HG03103 (cell line): Measurements from ENCODE around the gene LLGL2.

ENCODE experiments used
- ATAC-seq: cut with Tn5 transposase; IDR thresholded peaks from one replicate; pipeline ENCODE4 v1.9.1; 2021; ENCODE audit warnings: low read depth; ENCODE audit not compliant: unreplicated experiment

LLGL2 gene

DNA sequence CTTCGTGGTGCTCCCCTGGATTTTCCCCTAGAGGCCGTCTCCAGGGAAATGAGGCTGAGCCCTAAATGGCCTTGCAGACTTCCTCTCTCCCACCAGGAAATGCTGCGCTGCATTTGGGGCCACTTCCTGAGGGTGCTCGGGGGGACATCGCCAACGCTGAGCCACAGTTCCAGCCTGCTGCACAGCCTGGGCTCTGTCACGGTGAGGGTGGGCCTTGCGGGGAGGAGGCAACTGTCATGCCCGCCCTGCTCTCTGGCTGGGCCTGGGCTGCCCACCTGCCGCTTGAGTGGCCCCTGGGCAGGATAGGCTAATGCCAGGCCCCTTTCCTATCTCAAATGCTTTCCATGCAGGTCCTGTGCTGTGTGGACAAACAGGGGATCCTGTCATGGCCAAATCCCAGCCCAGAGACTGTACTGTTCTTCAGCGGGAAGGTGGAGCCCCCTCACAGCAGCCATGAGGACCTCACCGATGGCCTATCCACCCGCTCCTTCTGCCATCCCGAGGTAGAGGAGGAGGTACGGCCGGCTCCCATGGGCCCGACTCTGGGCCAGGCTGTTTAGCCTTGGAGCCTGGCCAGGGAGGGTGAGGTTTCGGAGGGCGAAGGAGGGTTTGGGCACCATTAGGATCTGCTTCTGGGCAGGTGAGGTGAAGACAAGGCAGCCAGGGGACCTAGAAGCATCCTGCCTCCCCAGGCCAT lies 34.4 kb upstream of the LLGL2 start:
- ATAC-seq, result no peak

DNA sequence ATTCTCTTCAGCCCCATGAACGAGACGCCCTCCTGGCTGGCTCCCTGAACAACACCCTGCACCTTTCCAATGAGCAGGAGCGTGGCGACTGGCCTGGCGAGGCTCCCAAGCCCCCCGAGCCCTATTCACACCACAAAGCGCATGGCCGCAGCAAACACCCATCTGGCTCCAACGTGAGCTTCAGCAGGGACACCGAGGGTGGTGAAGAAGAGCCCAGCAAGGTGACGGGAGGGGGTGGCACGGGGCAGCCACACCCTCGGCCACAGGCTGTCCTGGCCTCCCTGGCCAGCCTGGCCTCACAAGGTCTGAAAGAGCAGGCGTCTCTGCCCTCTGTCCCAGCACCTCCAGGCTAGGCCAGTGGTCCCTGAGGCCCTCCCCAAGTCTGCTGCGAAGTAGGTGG lies 33.8 kb upstream of the LLGL2 start:
- no peak for ATAC-seq

DNA sequence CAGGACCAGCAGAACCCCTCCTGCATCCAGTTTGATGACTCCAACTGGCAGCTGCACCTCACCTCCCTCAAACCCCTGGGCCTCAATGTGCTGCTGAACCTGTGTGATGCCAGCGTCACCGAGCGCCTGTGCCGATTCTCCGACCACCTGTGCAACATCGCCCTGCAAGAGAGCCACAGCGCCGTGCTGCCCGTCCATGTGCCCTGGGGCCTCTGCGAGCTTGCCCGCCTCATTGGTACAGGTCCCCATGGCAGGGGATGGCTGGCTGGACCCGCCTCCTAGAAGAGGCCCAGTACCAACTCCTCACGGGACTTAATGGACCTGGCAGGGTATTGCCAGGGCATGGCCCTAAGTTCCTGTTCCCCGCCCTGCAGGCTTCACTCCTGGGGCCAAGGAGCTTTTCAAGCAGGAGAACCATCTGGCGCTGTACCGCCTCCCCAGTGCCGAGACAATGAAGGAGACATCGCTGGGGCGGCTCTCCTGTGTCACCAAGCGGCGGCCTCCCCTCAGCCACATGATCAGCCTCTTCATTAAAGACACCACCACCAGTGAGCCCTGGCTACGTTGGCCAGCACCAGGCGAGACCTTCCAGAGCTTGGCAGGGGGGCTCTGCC lies 32.8 kb upstream of the LLGL2 start:
- no peak for ATAC-seq

DNA sequence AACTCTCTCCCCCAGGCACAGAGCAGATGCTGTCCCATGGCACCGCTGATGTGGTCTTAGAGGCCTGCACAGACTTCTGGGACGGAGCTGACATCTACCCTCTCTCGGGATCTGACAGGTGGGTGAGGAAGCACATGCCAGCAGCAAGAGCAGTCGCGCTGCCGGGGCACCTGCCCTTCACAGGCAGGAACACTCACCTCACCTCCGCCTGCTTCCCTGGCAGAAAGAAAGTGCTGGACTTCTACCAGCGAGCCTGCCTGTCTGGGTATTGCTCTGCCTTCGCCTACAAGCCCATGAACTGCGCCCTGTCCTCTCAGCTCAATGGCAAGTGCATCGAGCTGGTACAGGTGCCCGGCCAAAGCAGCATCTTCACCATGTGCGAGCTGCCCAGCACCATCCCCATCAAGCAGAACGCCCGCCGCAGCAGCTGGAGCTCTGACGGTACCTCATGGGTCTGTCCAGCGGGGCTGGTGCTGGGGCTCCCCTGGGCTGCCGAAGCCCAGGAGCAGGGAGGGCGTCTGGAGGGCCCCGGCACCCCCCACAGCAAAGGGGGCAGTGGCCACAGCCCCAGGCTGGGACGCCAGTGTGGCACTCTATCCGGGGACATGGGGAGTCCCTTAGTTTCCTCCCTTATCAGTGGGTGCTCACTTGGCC lies 31.9 kb upstream of the LLGL2 start:
- no peak for ATAC-seq

DNA sequence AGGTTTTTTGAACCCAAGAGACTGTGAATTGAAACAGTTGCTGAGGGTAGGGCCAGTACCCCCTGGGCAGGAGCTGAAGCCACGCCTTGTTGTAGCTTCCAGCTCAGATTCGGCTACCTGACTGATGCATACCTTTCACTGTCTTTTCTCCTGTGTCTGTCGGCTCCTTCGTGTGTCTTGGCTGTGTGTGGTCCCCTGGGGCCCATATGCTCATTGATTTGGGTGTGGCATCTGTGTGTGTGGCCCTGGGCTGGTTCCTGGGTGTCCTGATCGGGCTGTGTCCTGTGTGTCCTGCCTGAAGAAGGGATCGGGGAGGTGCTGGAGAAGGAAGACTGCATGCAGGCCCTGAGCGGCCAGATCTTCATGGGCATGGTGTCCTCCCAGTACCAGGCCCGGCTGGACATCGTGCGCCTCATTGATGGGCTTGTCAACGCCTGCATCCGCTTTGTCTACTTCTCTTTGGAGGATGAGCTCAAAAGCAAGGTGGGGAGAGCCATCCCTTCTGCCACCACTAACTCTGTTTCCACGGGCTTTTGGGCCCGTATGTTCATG lies 31.1 kb upstream of the LLGL2 start:
- ATAC-seq, result no peak

DNA sequence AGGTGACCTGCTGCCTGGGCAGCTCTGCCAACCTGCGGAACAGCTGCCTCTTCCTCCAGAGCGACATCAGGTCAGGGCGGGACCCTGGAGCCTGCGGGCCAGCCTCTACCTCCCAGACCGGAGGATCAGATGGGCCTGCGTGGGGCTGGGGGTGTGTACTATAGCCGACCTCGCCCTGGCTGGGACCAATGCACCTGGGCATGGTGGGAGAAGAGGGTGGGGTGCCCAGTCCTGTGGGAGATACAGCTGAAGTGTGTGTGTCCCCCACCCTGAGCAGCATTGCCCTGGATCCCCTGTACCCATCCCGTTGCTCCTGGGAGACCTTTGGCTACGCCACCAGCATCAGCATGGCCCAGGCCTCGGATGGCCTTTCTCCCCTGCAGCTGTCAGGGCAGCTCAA lies 29.5 kb upstream of the LLGL2 start:
- no peak for ATAC-seq

DNA sequence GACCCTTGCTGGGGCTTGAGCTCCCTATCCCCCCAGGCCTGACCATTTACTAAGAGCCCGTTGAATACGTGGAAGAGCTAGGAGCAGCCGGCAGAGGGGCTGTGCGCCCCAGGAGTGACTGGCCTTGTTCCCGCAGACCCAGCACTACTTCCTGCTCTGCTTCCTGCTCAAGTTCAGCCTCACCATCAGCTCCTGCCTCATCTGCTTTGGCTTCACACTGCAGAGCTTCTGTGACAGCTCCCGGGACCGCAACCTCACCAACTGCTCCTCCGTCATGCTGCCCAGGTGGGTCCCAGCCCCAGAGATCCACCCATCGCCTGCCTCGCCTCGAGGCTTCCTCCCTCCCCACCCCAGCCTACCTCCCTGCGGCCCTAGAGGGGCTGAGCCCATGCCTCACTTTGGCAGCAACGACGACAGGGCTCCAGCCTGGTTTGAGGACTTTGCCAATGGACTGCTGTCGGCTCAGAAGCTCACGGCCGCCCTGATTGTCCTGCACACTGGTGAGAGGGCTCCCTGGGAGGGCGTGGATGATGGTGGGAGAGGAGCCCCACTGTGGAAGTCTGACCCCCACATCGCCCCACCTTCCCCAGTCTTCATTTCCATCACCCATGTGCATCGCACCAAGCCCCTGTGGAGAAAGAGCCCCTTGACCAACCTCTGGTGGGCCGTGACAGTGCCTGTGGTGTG lies 27.3 kb upstream of the LLGL2 start:
- ATAC-seq, result no peak

DNA sequence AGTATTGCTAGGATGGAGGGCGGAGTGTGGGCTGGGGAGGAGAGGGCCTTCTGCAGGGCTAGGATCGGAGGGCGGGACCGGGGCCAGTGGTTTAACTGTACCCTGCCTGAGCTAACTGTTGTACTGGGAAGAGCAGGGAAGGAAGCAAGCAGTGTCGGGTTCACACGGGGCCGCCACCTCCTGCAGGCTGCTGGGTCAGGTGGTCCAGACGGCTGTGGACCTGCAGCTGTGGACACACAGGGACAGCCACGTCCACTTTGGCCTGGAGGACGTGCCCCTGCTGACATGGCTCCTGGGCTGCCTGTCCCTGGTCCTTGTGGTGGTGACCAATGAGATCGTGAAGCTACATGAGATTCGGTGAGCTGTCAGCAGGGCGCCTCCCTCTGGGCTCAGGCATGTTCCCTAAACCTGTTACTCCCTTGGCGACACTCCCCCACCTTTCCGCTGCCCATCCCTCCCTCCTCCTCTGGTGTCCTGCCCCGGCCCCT lies 26.7 kb upstream of the LLGL2 start:
- no peak for ATAC-seq

DNA sequence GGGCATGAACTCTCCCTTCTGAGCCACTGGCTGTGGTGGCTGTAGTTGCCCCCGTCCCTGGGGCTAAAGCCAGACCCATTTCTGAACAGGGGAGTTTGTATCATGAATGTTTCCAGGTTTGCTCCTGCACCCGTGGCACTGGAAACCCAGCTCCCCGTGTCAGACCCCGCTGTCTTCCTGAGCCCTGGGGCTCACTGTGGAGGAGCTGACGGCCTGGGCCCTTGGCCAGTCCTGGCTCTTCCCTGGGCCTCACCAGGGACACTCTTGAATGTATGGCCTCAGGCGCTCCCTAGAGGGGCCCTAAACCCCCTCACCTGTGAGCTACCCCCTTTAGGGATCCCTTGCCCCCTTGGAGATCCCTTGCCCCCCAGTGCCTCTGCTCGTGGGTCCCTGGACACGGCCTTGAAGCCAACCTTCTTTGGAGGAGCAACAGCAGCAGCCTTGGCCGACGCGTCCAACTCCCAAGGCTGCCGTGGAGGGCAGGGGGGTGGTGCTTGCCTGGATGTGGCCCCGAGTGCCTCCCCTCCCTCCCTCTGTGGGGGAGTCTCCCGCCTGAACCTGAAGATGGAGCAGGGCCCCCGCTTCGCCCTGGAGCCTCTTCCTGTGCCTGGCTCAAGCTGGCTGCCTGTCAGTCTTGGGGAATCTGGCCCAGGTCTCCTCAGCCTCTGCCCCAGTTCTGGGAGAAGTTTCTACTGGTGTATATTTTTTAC lies 26.0 kb upstream of the LLGL2 start:
- no peak for ATAC-seq

DNA sequence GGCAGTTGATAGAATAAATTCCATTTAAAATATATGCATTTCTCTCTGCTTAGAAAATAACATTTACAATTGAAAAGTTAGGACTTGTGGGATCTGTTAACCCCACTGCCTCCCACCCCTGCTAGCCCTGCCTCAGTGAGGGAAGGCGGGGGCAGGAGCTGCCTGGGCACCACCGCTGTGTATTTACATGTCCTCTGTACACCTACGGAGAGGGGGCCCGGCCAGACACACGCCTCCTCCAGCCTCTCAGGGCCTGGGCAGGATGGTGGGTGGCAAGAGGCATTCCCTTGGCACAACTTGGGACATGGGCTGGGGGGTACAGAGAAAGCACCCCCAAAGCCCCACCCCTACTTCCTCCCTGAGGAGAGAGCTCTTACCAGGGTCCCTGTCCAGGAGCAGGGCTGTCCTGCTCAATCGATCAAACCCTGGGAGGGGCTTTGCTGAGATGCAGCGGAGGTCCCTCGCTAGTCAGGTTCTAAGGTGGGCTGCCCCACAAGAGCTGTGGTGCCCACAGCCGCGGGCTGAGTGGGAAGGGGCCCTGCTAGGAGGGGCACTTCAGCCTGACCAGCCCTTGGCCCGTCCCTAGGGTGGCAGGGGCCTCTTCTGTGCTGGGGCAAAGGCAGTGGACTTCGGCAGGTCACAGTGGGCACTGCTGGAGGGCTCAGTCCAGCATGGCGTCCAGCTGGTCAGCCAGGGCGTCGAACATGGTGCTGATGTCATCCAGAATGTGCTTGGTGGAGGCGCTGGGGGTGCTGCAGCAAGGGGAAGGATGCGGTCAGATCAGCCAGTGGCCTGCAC lies 24.9 kb upstream of the LLGL2 start:
- ATAC-seq, result no peak

DNA sequence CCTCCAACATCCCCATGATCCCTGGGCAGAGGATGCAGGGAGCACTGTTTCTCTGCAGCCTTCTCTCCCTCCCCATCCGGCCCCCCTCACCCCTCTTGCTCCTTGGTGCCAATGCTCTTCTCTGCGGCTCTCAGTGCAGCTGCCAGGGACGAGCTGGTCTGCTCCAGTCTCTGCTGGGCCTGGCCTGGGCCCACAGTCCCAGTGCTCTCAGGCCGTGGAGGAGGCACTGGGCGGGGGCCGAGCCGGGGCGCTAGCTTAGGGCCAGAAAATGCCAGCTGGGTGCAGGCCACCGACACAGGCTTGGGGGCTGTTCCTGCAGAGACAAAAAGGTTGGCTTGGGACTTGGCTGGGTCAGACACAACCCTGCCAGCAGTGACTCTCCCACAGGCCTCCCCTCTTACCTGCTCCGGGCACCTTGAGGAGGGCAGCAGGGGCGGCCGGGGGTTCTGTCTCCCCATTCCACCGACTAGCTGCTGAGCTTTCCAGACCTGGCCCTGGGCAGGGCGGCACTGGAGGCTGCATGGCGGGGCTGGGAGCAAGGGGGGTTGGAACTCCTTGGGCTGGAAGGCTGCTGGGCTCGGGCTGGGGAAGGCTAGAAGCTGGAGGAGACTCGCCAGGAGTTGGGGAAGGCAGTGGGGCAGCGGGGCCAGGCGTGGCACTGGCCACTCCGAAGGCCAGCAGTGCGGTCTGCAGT lies 24.0 kb upstream of the LLGL2 start:
- no peak for ATAC-seq

DNA sequence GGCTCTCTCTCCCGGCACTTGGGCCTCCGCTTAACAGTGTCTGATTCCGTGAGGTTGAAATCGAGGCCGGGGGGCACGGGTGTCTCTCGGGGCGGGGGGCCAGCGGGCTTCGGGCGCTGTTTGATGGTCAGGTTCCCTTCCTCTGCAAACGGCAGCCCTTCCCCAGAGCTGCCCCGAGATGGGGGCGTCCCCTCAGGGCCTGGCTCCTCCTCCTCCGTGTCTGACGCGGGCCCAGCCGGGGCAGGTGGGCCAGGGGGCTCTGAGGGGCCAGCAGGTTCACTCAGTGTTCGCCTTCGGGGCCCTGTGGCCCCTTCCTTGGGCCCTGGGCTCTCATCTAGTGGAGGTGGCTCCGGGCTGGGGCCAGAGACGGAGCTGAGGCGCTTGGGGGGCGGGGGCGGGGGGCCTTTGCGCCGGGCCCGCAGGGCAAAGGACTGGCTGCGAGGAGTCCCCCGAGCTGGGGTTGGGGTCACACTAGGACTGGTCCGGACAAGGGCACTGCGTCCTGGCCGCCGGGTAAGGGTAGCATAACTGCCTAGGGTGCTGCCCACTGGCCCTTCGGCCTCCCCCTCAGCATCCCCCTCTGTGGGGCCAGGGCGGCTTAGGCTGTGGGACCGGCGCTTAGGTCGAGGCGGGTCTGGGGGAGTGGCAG lies 23.3 kb upstream of the LLGL2 start:
- ATAC-seq, result no peak

DNA sequence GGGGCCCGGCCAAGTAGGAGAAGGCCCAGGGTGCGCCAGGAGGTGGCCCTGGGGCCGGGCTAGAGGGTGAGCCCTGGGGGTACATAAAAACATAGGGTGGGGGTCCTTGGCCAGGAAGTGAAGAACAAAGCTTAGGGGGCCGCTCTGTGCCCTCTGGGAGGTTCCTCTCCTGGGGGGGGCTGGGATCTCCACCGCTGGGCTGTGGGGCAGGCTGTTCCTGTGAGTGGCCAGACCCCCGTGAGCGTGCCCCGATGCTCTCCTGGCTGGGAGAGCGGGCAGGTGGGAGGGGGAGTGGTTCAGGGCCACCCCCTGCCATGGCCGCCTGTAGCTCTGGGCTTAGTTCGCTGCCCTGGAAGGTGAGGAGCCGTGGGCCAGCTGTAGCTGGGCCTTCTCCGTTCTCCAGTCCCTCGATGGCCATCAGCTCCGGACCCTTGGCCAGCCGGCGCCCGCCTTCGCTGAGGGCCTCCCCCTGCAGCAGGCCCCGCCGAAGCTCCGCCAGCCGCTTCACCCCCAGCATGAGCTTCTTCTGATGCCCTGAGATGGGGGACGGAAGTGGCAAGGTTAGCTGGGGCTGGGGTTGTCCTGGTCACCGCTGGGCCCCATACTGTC lies 22.7 kb upstream of the LLGL2 start:
- ATAC-seq, result no peak

DNA sequence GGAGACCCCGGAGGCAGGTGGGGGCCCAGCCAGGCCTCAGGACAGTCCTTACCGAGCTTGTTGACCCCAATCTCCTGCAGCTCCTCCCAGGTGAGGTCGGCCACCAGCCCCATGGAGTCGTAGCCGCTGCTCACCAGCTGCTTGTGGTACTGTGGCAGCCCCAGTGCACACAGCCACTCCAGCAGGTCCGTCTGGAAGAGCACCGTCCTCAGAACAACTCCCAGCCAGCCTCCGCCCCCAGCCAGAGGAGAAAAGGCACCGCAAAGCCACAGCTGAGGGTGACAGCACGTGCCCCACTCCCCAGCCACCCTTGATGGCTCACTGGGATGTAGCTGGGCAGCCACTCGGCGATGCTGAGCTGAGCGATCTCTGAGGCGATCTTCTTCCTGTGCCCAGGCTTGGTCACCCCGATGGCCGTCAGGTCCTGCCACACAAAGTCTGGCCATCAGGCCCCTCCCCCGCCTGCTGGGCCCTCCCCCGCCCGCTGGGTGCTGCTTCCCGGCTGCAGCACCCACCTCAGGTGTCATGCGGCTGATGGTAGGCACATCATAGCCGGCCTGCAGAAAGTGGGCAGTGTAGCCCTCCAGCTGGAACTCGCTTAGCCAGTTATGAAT lies 22.1 kb upstream of the LLGL2 start:
- ATAC-seq, result no peak

DNA sequence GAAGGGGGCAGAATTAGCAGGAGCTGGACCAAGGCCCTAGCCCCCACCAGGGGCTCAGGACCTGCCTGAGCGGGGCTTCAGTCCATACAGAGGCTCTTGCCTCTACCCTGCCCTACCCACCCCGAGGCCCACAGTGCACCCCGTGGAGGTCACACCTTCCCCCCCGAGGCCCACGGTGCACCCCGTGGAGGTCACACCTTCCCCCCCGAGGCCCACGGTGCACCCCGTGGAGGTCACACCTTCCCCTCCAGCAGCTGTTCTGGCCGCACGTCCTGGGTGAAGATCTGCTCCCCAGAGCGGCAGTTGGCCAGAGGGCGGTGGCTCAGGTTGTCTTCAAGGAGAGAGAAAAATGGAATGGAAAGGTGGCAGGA lies 21.5 kb upstream of the LLGL2 start:
- no peak for ATAC-seq

DNA sequence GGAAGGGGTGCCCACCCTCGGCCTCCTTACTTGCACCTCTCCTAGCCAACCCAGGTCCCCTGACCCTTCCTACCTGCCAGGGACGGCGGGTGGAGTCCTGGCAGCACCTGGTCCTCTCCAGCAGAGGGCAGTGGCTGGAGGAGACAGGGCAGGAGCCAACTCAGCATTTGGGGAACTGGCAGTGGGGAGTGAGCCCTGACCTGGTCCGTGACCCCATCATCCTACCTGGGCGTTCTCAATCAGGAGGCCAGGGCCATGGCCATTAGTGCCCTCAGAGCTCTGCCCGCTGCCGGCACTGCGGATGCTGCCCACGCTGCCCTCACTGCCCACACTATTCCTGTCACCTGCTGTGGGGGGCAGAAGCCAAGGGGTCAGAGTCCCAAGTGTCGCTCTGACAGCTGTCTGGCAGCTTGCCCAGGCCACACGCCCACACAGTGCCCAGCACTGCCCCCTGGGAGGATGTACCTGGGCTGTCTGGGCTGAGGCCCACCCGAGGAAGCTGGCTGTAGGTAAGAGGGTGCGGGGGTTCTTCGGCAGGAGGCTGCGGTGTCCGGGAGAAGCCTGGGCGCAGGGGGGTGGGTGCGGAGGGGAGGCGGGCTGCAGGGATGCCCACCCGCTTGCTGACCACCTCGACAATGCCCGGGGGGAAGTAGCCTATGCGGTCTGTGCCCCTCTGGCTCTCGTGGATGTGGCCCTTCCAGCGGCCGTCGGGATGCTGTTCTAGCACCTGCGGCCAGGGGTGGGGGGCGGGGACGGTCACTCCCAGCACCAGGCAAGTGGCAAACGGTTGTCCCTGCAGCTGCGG lies 20.9 kb upstream of the LLGL2 start:
- ATAC-seq, result no peak

DNA sequence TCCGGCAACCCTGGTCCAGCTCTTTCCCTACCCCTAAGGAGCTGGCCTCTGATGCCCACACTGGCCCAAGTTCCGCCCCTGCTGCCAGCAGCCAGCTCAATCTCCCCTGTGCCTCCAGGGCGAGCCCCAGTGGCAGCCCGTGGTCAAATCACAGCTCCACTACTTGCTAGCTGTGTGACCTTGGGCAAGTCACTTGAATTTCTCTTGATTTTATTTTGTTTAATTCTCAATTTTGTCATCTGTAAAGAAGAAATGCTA lies 20.4 kb upstream of the LLGL2 start:
- ATAC-seq, result no peak
